Measurements from ENCODE around the gene SH2D4B. TPM values are rescaled to one million over a fixed set of nuclear protein-coding genes. Genes with fewer than 3 reads are reported as not detected.
"Not testable (repeated sequence)": the region's sequence is repeated elsewhere in the genome, so short reads cannot be mapped to it uniquely, and the experiment has no call there.

The SH2D4B gene
- total RNA-seq, 1 donor from 2014 or later, result not detected

GRCh38 chr10:80519936-80520650, 17.6 kb upstream of the SH2D4B start:
- DNase-seq (no peak), ATAC-seq (no peak)
- intact Hi-C loops (cut with micrococcal nuclease), result no loop called here

- intact Hi-C loops (cut with micrococcal nuclease), result no loop called here
- ATAC-seq (no peak), DNase-seq (no peak)
Measured at GRCh38 chr10:80520661-80521470, 16.8 kb upstream of the SH2D4B start.

GRCh38 chr10:80522756-80523363, 14.8 kb upstream of the SH2D4B start:
- intact Hi-C loops (cut with micrococcal nuclease), result no loop called here
- DNase-seq (no peak), ATAC-seq (no peak)

GRCh38 chr10:80523773-80524172, 13.9 kb upstream of the SH2D4B start:
- intact Hi-C loops (cut with micrococcal nuclease), result no loop called here
- ATAC-seq (no peak), DNase-seq (no peak)

- DNase-seq (no peak), ATAC-seq (no peak)
- intact Hi-C loops (cut with micrococcal nuclease), result no loop called here
Measured at GRCh38 chr10:80524190-80524909, 13.4 kb upstream of the SH2D4B start.

GRCh38 chr10:80526218-80526617, 11.5 kb upstream of the SH2D4B start:
- intact Hi-C loops (cut with micrococcal nuclease), result no loop called here
- no peak for ATAC-seq
- no peak for DNase-seq

- DNase-seq, result no peak
- ATAC-seq, result no peak
- intact Hi-C loops (cut with micrococcal nuclease), result no loop called here
Measured at GRCh38 chr10:80526742-80527141, 11.0 kb upstream of the SH2D4B start.

- ATAC-seq (peak; percentile 25), DNase-seq (no peak)
- intact Hi-C loops (cut with micrococcal nuclease), result no loop called here
Measured at GRCh38 chr10:80528185-80528700, 9.5 kb upstream of the SH2D4B start.

GRCh38 chr10:80528901-80529300, 8.8 kb upstream of the SH2D4B start:
- ATAC-seq, result no peak
- intact Hi-C loops (cut with micrococcal nuclease), result no loop called here
- no peak for DNase-seq

GRCh38 chr10:80529604-80530003, 8.1 kb upstream of the SH2D4B start:
- ATAC-seq, result peak; percentile 72
- intact Hi-C loops (cut with micrococcal nuclease), result no loop called here
- no peak for DNase-seq

GRCh38 chr10:80530251-80530650, 7.5 kb upstream of the SH2D4B start:
- ATAC-seq, result peak; percentile 72
- intact Hi-C loops (cut with micrococcal nuclease), result no loop called here

GRCh38 chr10:80530816-80531215, 6.9 kb upstream of the SH2D4B start:
- intact Hi-C loops (cut with micrococcal nuclease), result no loop called here
- ATAC-seq (no peak), DNase-seq (no peak)

More at GRCh38 chr10:80530251-80530650, 7.5 kb upstream of the SH2D4B start:
- DNase-seq, result no peak

- intact Hi-C loops (cut with micrococcal nuclease), result no loop called here
- no peak for DNase-seq
- ATAC-seq, result no peak
Measured at GRCh38 chr10:80532571-80532970, 5.1 kb upstream of the SH2D4B start.

GRCh38 chr10:80534059-80534458, 3.6 kb upstream of the SH2D4B start:
- DNase-seq; intact Hi-C loops (cut with micrococcal nuclease); ATAC-seq: not testable (repeated sequence)

- ATAC-seq; intact Hi-C loops (cut with micrococcal nuclease); DNase-seq: not testable (repeated sequence)
Measured at GRCh38 chr10:80534646-80535045, 3.1 kb upstream of the SH2D4B start.

- intact Hi-C loops (cut with micrococcal nuclease), result no loop called here
- ATAC-seq (peak; percentile 91), DNase-seq (peak; percentile 83)
Measured at GRCh38 chr10:80535671-80536360, 1.9 kb upstream of the SH2D4B start.

GRCh38 chr10:80536361-80536835, 1.3 kb upstream of the SH2D4B start:
- ATAC-seq (no peak), DNase-seq (no peak)
- intact Hi-C loops (cut with micrococcal nuclease), result no loop called here

GRCh38 chr10:80537086-80537735, 491 bp upstream of the SH2D4B start:
- intact Hi-C loops (cut with micrococcal nuclease), result no loop called here
- DNase-seq, result no peak
- no peak for ATAC-seq
